Mesodermal cell (in vitro differentiated cells): ENCODE measurements around the gene MSI2.
A peak's percentile ranks its signal among the peaks of the same experiment; 100 is the strongest.

Experiments used
- H3K27ac ChIP-seq: 2 replicates; pipeline ENCODE4 v1.7.0; 2013; ENCODE audit warnings: mild to moderate bottlenecking, low read depth, low read length, moderate library complexity; ENCODE audit not compliant: severe bottlenecking
- H3K36me3 ChIP-seq: 2 replicates; pipeline ENCODE4 v1.7.1; 2013; ENCODE audit warnings: mild to moderate bottlenecking, low read length, moderate library complexity; ENCODE audit not compliant: control insufficient read depth, insufficient read depth
- H3K4me1 ChIP-seq: one replicate; pipeline ENCODE4 v1.7.1; 2013; ENCODE audit warnings: mild to moderate bottlenecking, low read length; ENCODE audit not compliant: insufficient read depth, control insufficient read depth, poor library complexity, severe bottlenecking
- H3K4me3 ChIP-seq: 2 replicates; pipeline ENCODE4 v1.7.0; 2013; ENCODE audit warnings: low read length, control low read depth, mild to moderate bottlenecking; ENCODE audit not compliant: insufficient read depth, poor library complexity, severe bottlenecking; ENCODE audit errors: extremely low read depth
- H3K9me3 ChIP-seq: 2 replicates; pipeline ENCODE4 v1.7.1; 2013; ENCODE audit warnings: mild to moderate bottlenecking, low read length, moderate library complexity; ENCODE audit not compliant: control insufficient read depth
- WGBS, 2 experiments: methylation state at CpG; one replicate each; pipeline ENCODE4 v1.1.5; 2013; ENCODE audit warnings: missing lambda C conversion rate in 2 of 2; ENCODE audit not compliant: insufficient coverage in 2 of 2; 5-methylcytosine and 5-hydroxymethylcytosine counted together

Gene MSI2

GRCh38 chr17:57601143-57601735 is 344.9 kb downstream of the MSI2 start:
- H3K36me3 ChIP-seq: peaks cover 40% of the 10 kb centered on the region
- WGBS, 2 experiments: 56 to 64% methylated on average over 11 to 12 of the region's 13 CpGs
- H3K4me1 ChIP-seq: peaks cover 36% of the 10 kb centered on the region
- H3K9me3 ChIP-seq: no peaks in the 10 kb centered on the region
- H3K4me3 ChIP-seq: no peak overlapping the region
- H3K27ac ChIP-seq: peak overlapping the region; percentile 10

- H3K4me3 ChIP-seq: no peak overlapping the region
- no peaks in the 10 kb centered on the region for H3K9me3 ChIP-seq
- peaks cover 41% of the 10 kb centered on the region for H3K36me3 ChIP-seq
- WGBS, 2 experiments: 94 to 96% methylated on average over 5 of the region's 6 CpGs
- no peak overlapping the region for H3K27ac ChIP-seq
- peaks cover 28% of the 10 kb centered on the region for H3K4me1 ChIP-seq
These were observed 346.6 kb downstream of the MSI2 start for GRCh38 chr17:57602896-57603295.

- WGBS, 2 experiments: 87 to 90% methylated on average over 2 to 3 of the region's 3 CpGs
- no peaks in the 10 kb centered on the region for H3K9me3 ChIP-seq
- H3K27ac ChIP-seq: no peak overlapping the region
- H3K4me3 ChIP-seq: no peak overlapping the region
- H3K36me3 ChIP-seq: peaks cover 35% of the 10 kb centered on the region
- H3K4me1 ChIP-seq: peaks cover 24% of the 10 kb centered on the region
These were observed 347.2 kb downstream of the MSI2 start for GRCh38 chr17:57603546-57603945.

- Histone ChIP-seq H3K4me1 (peaks cover 24% of the 10 kb centered on the region), H3K36me3 (peaks cover 35% of the 10 kb centered on the region), H3K4me3 (no peak overlapping the region), H3K27ac (no peak overlapping the region), H3K9me3 (no peaks in the 10 kb centered on the region)
- 83 to 96% methylated on average over 1 to 4 of the region's 5 CpGs for WGBS, 2 experiments
These were observed 347.7 kb downstream of the MSI2 start for GRCh38 chr17:57603978-57604377.

GRCh38 chr17:57604771-57605674 is 348.7 kb downstream of the MSI2 start:
- WGBS, 2 experiments: 73 to 87% methylated on average over 10 to 18 of the region's 24 CpGs

GRCh38 chr17:57605675-57606105 is 349.4 kb downstream of the MSI2 start:
- Histone ChIP-seq H3K4me3 (no peak overlapping the region), H3K4me1 (peaks cover 19% of the 10 kb centered on the region), H3K36me3 (peaks cover 31% of the 10 kb centered on the region), H3K9me3 (no peaks in the 10 kb centered on the region), H3K27ac (no peak overlapping the region)
- WGBS, 2 experiments: 97 to 100% methylated on average over 2 to 3 of the region's 5 CpGs

More at GRCh38 chr17:57604771-57605674, 348.7 kb downstream of the MSI2 start:
- no peak overlapping the region for H3K4me3 ChIP-seq
- peaks cover 35% of the 10 kb centered on the region for H3K36me3 ChIP-seq
- H3K27ac ChIP-seq: no peak overlapping the region
- no peaks in the 10 kb centered on the region for H3K9me3 ChIP-seq
- peaks cover 19% of the 10 kb centered on the region for H3K4me1 ChIP-seq

- 91 to 96% methylated on average over 5 of the region's 6 CpGs for WGBS, 2 experiments
- H3K4me3 ChIP-seq: no peak overlapping the region
- no peak overlapping the region for H3K27ac ChIP-seq
- H3K4me1 ChIP-seq: peaks cover 14% of the 10 kb centered on the region
- H3K9me3 ChIP-seq: no peaks in the 10 kb centered on the region
- H3K36me3 ChIP-seq: peaks cover 26% of the 10 kb centered on the region
These were observed 350.0 kb downstream of the MSI2 start for GRCh38 chr17:57606111-57606875.

GRCh38 chr17:57607553-57608120 is 351.3 kb downstream of the MSI2 start:
- Histone ChIP-seq H3K4me1 (peaks cover 11% of the 10 kb centered on the region), H3K9me3 (no peaks in the 10 kb centered on the region), H3K27ac (no peak overlapping the region), H3K36me3 (peaks cover 21% of the 10 kb centered on the region), H3K4me3 (no peak overlapping the region)
- 96 to 98% methylated on average over 7 to 11 of the region's 12 CpGs for WGBS, 2 experiments

- peaks cover 12% of the 10 kb centered on the region for H3K36me3 ChIP-seq
- no peak overlapping the region for H3K27ac ChIP-seq
- 79 to 83% methylated on average over 7 to 12 of the region's 12 CpGs for WGBS, 2 experiments
- no peak overlapping the region for H3K4me3 ChIP-seq
- peaks cover 12% of the 10 kb centered on the region for H3K4me1 ChIP-seq
- H3K9me3 ChIP-seq: no peaks in the 10 kb centered on the region
These were observed 352.2 kb downstream of the MSI2 start for GRCh38 chr17:57608369-57609124.
